Superior temporal gyrus (tissue), 1 donor: ENCODE data around the gene CLP1.
A peak's percentile ranks its signal among the peaks of the same experiment; 100 is the strongest.

Experiments used
- DNase-seq: peaks from one replicate; pipeline ENCODE4 v3.0.0-alpha.2; 2016; ENCODE audit errors: extremely low spot score

CLP1 gene

GRCh38 chr11:57657194-57658022 lies at the start of gene CLP1:
Gene CLP1 (plus strand): TSS chr11:57657762. CDS start chr11:57659477, 1,715 bp downstream.
- peak; percentile 100 for DNase-seq

GRCh38 chr11:57610170-57610569 lies 47.4 kb upstream of the CLP1 start:
- DNase-seq = no peak

- DNase-seq = no peak
Observed at GRCh38 chr11:57614234-57614772, 43.3 kb upstream of the CLP1 start.

GRCh38 chr11:57615308-57615707 lies 42.3 kb upstream of the CLP1 start:
- no peak for DNase-seq

- DNase-seq = no peak
Observed at GRCh38 chr11:57616595-57616994, 41.0 kb upstream of the CLP1 start.

GRCh38 chr11:57618438-57618837 lies 39.1 kb upstream of the CLP1 start:
- no peak for DNase-seq

GRCh38 chr11:57619331-57619730 lies 38.2 kb upstream of the CLP1 start:
- DNase-seq = no peak

GRCh38 chr11:57620467-57620866 lies 37.1 kb upstream of the CLP1 start:
- no peak for DNase-seq

GRCh38 chr11:57622263-57622662 lies 35.3 kb upstream of the CLP1 start:
- no peak for DNase-seq

GRCh38 chr11:57624864-57625263 lies 32.7 kb upstream of the CLP1 start:
- no peak for DNase-seq

GRCh38 chr11:57626895-57627294 lies 30.7 kb upstream of the CLP1 start:
- DNase-seq = no peak

GRCh38 chr11:57630171-57630570 lies 27.4 kb upstream of the CLP1 start:
- DNase-seq = no peak

GRCh38 chr11:57632116-57632515 lies 25.4 kb upstream of the CLP1 start:
- DNase-seq = no peak

- DNase-seq = no peak
Observed at GRCh38 chr11:57633394-57634070, 24.0 kb upstream of the CLP1 start.

GRCh38 chr11:57634311-57634710 lies 23.3 kb upstream of the CLP1 start:
- no peak for DNase-seq

GRCh38 chr11:57635246-57635645 lies 22.3 kb upstream of the CLP1 start:
- DNase-seq = no peak

- DNase-seq = no peak
Observed at GRCh38 chr11:57637626-57638004, 19.9 kb upstream of the CLP1 start.

- peak; percentile 72 for DNase-seq
Observed at GRCh38 chr11:57638005-57638781, 19.4 kb upstream of the CLP1 start.

GRCh38 chr11:57638811-57639320 lies 18.7 kb upstream of the CLP1 start:
- DNase-seq = no peak

- DNase-seq = no peak
Observed at GRCh38 chr11:57639321-57640067, 18.1 kb upstream of the CLP1 start.
